Measurements from ENCODE around the gene PIGK.

PIGK gene

DNA sequence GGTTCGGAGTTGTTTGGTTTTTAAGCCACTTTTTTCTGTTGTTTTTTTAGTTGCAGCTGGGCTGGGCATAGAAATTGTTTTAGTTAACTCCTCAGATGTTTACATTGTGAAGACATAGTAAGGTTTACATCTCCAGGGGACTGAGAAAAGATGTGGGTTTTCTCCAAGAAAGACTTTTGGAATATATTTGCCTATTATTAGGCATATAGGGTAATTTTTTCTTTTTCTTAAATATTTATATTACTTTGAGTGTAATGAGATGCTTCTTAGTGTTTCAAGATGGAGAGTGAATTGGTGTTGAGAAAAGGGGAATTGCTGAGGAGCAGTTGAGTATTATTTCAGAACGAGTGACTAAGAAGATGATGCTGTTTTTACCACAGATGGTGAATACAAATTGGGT is 26.6 kb upstream of the PIGK start:
- DNase-seq (ENCODE audit: low spot score), result no peak
- ChIA-PET POLR2A (ENCODE audit: low non-redundant PET) (no interaction called here), CTCF (interaction anchor here (0.7 kb wide), 1 partner anchor 205 kb away, joined by 4 read pairs; no protein-coding TSS in a partner anchor)
- TF ChIP-seq, protein P1, sequence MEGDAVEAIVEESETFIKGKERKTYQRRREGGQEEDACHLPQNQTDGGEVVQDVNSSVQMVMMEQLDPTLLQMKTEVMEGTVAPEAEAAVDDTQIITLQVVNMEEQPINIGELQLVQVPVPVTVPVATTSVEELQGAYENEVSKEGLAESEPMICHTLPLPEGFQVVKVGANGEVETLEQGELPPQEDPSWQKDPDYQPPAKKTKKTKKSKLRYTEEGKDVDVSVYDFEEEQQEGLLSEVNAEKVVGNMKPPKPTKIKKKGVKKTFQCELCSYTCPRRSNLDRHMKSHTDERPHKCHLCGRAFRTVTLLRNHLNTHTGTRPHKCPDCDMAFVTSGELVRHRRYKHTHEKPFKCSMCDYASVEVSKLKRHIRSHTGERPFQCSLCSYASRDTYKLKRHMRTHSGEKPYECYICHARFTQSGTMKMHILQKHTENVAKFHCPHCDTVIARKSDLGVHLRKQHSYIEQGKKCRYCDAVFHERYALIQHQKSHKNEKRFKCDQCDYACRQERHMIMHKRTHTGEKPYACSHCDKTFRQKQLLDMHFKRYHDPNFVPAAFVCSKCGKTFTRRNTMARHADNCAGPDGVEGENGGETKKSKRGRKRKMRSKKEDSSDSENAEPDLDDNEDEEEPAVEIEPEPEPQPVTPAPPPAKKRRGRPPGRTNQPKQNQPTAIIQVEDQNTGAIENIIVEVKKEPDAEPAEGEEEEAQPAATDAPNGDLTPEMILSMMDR (conservative IDR thresholded peaks at IDR 0.05; ENCODE audit: low read depth), result no peak
- H3K27ac ChIP-seq, result no peak overlapping the region

DNA sequence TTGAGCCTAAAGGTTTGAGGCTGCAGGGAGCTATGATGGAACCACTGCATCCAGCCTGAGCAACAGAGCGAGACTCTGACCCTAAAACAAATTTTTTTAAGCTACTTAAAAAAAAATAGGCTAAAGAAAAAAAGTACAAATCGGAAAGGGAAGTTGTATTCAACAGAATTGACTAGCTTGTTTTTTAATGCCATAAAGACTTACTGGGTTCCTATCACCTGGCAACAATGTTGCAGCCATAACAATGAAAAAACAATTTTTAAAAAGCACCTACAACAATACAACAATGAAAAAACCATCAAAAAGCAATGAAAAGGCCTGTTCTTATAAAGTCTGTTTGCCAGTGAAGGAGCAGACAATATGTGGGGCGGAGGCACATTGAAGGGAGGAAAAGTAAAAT is 20.1 kb upstream of the PIGK start:
- no peak for DNase-seq (ENCODE audit: low spot score)
- TF ChIP-seq, protein P1 (conservative IDR thresholded peaks at IDR 0.05; ENCODE audit: low read depth), result no peak
- CTCF ChIA-PET, result interaction anchor here (0.7 kb wide), 1 partner anchor 17 kb away, joined by 3 read pairs; no protein-coding TSS in a partner anchor
- POLR2A ChIA-PET (ENCODE audit: low non-redundant PET), result no interaction called here
- no peak overlapping the region for H3K27ac ChIP-seq

DNA sequence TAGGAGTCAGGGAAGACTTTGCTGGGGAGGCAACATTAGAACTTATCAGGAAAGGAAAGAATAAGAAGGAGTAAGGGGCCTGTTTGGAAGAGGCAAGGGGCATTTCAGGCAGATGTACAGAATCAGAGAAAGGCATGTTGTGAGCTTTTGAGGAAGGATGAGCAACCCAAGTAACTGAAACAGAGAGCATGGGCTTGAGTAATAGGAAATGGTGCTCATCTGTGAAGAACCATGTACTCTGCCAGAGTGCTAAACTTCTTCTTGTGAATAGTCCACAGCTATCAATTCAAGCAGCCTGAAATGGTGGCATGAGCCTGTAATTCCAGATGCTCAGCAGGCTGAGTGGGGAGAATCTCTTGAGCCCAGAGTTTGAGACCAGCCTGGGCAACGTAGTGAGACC is 19.2 kb upstream of the PIGK start:
- DNase-seq (ENCODE audit: low spot score), result no peak
- no peak overlapping the region for H3K27ac ChIP-seq
- CTCF ChIA-PET, result no interaction called here
- TF ChIP-seq, protein P1 (conservative IDR thresholded peaks at IDR 0.05; ENCODE audit: low read depth), result no peak
- POLR2A ChIA-PET (ENCODE audit: low non-redundant PET), result no interaction called here

GRCh38 chr1:77234943-77235342 is 15.7 kb upstream of the PIGK start:
- POLR2A ChIA-PET (ENCODE audit: low non-redundant PET), result no interaction called here
- CTCF ChIA-PET, result interaction anchor here (1.0 kb wide), 1 partner anchor 170 kb away, joined by 3 read pairs; no protein-coding TSS in a partner anchor

DNA sequence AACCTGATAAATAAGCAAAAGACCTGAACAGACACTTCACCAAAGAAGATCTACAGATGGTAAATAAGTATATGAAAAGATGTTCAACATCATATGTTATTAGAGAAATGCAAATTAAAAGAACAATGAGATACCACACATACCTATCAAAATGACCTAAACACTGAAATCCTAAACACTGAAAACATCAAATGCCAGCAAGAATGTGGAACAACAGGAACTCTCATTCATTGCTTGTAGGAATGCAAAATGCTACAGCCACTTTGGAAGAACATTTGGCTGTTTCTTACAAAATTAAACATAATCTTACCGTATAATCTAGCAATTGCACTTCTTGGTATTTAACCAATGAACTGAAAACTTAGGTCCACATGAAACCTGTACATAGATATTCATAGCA is 14.9 kb upstream of the PIGK start:
- POLR2A ChIA-PET (ENCODE audit: low non-redundant PET), result no interaction called here
- CTCF ChIA-PET, result no interaction called here
- no peak for DNase-seq (ENCODE audit: low spot score)
- TF ChIP-seq, protein P1 (conservative IDR thresholded peaks at IDR 0.05; ENCODE audit: low read depth), result no peak
- H3K27ac ChIP-seq, result no peak overlapping the region

More at GRCh38 chr1:77234943-77235342, 15.7 kb upstream of the PIGK start:
- no peak overlapping the region for H3K27ac ChIP-seq
- no peak for DNase-seq (ENCODE audit: low spot score)
- TF ChIP-seq, protein P1 (conservative IDR thresholded peaks at IDR 0.05; ENCODE audit: low read depth), result no peak

- DNase-seq (ENCODE audit: low spot score), result no peak
- ChIA-PET CTCF (no interaction called here), POLR2A (ENCODE audit: low non-redundant PET) (no interaction called here)
- H3K27ac ChIP-seq, result no peak overlapping the region
- TF ChIP-seq, protein P1 (conservative IDR thresholded peaks at IDR 0.05; ENCODE audit: low read depth), result no peak
Observed at GRCh38 chr1:77232829-77233228, 13.6 kb upstream of the PIGK start.

DNA sequence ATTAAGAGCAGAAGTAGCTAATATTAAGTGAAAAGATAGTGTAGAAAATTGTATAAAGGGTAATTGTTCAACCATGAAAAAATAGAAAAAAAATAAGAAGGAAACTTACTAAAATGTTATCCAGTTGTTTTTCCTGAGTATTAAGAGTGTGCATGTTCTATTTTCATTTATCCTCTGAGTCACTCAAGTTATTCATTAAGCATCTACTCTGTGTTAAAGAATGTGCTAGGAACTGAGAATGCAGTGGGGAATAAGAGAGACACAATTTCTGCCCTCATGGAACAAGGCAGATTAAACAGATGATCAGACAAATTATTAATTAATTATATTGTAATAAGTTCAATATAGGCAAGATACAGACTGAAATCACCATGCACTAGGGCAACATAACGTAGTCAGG is 10.8 kb upstream of the PIGK start:
- CTCF ChIA-PET, result interaction anchor here (0.5 kb wide), 1 partner anchor 421 kb away, joined by 4 read pairs; no protein-coding TSS in a partner anchor
- TF ChIP-seq, protein P1 (conservative IDR thresholded peaks at IDR 0.05; ENCODE audit: low read depth), result no peak
- DNase-seq (ENCODE audit: low spot score), result no peak
- POLR2A ChIA-PET (ENCODE audit: low non-redundant PET), result no interaction called here
- H3K27ac ChIP-seq, result no peak overlapping the region
